Lower leg skin (tissue), 3 donors: ENCODE results near the gene LRRC72.

ENCODE experiments used
- POLR2A ChIP-seq, 2 donors: fragments of 450-650 bp; IDR thresholded peaks; one replicate each; pipeline ENCODE4 v1.6.1; 2016 to 2017; ENCODE audit warnings: antibody characterized with exemption in 2 of 2, mild to moderate bottlenecking in 1 of 2, moderate library complexity in 1 of 2
- TF ChIP-seq, protein P1 (sequence below), 3 donors: fragments of 450-650 bp; IDR thresholded peaks; one replicate each; pipeline ENCODE4 v1.5.1; 2016; ENCODE audit warnings: antibody characterized with exemption in 3 of 3, mild to moderate bottlenecking in 3 of 3, moderate library complexity in 2 of 3

DNA sequence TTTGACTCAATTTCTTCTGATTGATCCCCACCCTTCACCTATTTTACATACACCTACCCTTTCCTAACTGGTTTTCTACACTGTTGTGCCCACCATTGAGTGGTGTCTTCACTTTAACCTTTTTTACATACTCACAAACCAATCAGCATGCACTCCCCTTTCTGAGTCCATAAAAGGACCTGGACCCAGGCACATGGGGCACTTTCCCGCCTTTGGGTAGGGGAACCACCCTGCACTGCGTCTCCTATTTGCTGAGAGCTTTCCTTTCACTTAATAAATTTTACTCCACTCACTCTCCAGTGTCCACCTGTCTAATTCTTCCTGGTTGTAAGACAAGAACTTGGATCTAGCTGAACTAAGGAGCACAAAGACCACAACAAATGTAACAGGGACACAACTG lies 85.1 kb downstream of the LRRC72 start:
- TF ChIP-seq, protein P1, sequence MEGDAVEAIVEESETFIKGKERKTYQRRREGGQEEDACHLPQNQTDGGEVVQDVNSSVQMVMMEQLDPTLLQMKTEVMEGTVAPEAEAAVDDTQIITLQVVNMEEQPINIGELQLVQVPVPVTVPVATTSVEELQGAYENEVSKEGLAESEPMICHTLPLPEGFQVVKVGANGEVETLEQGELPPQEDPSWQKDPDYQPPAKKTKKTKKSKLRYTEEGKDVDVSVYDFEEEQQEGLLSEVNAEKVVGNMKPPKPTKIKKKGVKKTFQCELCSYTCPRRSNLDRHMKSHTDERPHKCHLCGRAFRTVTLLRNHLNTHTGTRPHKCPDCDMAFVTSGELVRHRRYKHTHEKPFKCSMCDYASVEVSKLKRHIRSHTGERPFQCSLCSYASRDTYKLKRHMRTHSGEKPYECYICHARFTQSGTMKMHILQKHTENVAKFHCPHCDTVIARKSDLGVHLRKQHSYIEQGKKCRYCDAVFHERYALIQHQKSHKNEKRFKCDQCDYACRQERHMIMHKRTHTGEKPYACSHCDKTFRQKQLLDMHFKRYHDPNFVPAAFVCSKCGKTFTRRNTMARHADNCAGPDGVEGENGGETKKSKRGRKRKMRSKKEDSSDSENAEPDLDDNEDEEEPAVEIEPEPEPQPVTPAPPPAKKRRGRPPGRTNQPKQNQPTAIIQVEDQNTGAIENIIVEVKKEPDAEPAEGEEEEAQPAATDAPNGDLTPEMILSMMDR (IDR thresholded peaks at IDR 0.05): no peak
- TF ChIP-seq POLR2A (IDR thresholded peaks at IDR 0.05): no peak
